Bone marrow (tissue), 2 donors: Measurements from ENCODE around the gene PRKAB1.

ENCODE experiments used
- DNase-seq, 2 donors: peaks; one replicate each; lab custom pipeline; 2025; lab: John Stamatoyannopoulos, UW

PRKAB1 gene

DNA sequence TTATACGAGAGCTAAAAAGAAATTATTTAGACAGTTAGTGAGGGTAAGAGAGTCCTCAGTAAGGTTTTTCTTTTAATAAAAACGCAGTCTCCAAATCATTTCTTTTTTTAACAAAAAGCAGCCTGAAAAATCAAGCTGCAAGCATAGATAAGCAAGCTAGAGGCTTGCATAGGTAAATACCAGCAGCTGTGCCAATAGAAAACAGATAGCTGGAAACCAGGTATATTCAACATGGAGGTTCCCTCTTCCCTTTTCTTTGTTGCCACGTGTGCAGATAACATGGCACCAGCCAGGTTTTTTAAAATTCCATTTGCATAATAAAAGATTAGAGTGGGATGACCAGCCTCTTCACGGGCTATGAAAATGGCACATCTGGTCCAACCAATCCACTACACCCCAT is 6.1 kb upstream of the PRKAB1 start:
- DNase-seq: no peak

DNA sequence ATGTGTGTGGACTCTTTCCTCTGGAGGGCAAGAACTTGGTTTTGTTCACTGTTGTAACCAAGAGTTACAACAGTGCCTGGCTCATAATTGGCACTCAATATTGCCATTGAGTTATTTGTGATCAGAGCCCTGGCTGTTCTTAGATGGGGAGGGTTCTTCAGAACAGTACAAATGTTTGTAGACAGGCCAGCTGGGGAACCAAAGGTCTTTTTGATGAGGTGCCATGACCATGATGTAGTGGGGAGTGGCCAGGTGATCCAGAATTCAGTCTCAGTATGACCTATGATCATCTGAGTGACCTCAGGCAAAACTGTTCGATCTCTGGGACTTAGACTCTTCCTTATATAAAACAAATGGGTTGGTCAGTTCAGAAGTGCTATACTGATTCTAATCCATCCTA is 3.3 kb upstream of the PRKAB1 start:
- DNase-seq: no peak

DNA sequence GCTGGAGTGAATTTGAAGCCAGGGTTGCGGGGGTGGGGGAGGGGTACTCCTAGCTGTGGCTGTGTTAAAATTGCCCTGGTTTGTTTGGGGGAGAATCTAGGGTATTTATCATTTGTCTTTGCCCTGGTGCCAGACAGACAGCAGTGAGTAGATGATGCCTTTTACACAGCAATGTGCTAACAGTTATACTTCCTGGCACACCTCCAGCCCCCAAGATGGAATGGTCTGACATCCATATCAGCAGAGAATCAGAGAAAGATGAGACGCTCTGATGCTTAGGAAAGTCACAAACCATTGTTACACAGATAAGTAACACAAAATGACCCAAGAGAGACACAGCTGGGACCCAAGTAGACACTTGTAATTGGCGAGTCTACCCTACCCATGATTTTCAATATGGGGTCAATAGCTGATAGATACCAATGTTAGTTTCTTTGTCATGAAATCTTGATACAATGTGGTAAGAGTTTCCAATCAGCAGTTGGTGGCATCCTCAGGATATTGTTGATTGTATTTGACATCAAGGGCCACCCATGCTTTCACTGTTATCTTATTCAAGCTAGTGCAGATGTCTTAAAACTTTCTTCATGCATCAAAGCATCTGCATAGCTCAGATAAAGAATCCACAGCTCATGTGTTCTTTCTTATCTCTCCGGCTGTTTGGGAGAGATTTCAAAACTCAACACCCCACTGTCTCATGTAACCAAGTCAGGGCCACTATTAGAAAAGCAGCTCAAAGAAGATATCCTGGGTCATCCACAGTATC is 2.6 kb upstream of the PRKAB1 start:
- DNase-seq: no peak

DNA sequence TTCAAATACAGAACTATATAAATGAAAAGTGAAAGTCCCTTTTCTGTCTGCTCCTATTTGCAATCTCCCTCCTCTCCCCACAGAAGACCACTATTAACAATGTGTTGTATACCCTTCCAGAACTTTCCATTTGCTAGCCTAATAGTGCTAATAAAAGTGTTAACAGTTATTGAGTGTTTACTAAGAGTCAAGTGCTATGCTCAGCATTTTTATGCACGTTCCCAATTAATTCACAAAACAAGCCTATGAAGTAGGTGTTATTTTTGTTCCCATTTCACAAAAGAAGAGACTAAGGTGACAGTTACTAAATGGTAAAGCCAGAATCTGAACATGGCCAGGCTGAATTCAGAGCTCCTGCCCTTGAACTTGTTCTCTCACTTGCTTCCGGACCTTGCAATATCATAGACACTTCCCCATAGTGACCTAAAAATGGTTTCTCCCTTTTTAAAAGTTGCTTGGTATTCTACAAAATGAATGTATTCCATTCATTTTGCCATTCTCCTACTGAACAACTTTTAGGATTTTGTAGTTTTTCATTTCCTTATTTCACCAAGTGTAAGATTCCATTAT is 1.6 kb upstream of the PRKAB1 start:
- DNase-seq: peak in 1 of 2 donors; percentile 2

DNA sequence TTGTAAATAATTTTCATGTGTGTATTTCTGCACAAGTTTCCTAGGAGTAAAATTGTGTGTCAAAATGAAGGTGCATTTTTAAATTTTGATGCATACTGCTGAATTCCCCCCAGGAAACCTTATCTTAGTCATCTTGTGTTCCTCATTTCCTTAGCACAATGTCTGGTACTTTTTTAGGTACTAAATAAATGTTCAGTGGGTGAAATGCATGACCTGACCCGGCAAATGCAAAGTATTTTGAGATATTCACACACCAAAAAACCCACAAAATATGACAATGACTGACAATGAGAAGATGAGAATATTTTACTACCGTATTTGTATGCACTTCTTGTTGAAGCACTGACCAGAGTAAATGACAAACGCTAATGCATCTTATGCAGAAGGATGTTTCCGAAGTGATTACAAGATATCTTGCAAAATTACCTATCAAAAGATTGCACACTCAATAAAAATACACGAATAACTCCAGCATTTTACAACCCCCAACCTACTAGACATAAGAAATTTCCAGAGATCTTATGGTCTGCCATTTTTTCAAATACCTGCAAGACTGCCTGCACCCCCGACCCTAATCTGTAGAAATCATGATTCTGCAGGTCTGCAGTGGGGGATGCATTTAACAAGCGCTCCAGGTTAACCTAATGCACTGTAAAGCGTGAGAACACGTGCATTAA is 895 bp upstream of the PRKAB1 start:
- DNase-seq: peak in 1 of 2 donors; percentile 33

DNA sequence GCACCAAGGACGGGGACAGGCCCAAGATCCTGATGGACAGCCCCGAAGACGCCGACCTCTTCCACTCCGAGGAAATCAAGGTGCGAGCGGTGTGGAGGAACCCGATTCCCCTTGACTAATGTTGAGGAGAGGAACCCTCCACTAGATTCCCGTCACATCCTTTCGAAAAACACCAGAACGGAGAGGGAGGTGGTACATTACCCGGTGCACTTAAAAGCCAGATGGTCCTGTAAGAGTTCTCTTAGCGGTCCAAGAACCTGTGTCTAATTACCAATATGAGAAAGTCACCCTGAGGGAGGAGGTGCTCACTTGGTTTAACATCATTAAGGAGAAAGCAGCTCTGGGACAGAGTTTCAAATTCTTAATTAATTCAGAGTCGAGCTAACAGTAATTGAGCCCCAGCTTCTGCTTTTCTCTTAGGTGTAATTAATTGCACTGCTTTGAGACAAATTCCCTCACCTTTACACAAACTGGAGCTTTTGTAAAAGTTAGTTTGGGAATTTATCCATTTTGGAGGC is 450 bp downstream of the PRKAB1 start:
- DNase-seq: no peak

DNA sequence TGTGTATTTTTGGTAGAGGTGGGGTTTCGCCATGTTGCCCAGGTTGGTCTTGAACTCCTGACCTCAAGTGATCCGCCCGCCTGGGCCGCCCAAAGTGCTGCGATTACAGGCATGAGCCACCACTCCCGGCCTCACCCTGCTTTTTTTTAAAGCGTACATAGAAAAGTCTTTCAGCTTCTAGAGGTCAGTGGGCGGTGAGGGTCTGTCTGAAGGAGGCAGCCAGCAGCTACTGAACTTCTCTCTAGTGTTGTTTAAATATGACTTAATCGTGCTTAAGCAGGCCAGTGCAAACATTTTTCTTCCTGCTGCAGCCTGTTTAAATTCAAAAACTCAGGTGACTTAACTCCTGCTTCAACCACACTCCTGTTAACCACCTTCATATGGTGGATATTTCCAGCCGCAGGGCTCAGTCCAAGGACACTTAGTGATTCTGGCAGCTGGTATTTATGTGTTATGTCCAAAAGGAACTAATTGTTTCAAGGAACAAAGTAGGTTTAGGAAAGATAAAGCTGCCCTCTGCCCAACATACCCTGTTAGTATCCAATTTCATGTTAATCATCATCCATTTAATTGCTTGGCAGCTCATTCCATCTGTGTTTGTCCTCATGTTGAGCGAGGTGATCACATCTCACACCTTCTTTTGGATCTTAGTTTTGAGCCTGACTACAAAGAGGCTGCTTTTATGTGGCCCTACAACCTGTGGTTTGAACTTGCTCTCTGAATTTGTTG is 2.0 kb downstream of the PRKAB1 start:
- no peak for DNase-seq

DNA sequence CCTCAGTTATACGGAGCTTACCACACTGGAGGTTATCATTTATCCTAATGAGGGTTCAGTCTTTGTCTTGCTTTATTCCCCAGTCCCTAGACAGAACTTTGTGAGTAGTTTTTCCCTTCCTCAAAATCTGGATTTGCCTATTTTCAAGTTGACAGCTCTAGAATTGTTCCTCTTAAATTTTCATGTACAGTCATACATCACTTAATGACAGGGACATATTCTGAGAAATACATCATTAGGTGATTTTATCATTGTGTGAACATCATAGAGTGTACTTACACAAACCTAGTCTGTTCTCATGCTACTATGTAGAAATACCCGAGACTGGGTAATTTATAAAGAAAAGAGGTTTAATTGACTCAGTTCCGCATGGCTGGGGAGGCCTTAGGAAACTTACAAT is 3.1 kb downstream of the PRKAB1 start:
- no peak for DNase-seq

DNA sequence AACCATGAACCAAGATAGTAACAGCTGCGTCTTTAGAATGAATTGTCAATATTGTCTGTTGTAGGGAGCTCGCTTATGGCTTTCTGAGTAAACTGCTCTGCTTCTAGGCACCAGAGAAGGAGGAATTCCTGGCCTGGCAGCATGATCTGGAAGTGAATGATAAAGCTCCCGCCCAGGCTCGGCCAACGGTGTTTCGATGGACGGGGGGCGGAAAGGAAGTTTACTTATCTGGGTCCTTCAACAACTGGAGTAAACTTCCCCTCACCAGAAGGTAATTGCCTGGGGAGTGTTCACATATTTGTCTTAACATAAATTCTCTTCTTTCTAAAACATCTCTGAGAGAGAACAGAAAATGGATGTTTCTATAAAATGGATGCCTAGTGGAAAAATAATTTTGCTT is 4.3 kb downstream of the PRKAB1 start:
- DNase-seq: no peak

DNA sequence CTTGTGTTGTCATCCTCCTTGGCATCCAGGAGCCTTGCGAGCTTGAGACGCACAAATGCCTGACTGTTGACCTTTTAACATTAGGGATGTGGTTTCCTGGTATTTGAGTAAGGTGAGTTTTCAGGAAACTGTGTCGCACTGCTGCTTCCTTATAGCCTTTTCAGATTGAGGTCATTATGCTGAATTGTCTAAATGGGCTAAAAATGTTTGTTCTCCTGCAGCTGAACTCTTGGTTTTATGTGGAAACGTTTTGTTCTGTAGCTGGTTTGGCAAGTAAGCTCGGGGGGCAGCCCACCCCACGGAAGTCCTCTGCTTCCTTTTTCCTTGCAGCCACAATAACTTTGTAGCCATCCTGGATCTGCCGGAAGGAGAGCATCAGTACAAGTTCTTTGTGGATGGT is 5.7 kb downstream of the PRKAB1 start:
- DNase-seq: no peak

DNA sequence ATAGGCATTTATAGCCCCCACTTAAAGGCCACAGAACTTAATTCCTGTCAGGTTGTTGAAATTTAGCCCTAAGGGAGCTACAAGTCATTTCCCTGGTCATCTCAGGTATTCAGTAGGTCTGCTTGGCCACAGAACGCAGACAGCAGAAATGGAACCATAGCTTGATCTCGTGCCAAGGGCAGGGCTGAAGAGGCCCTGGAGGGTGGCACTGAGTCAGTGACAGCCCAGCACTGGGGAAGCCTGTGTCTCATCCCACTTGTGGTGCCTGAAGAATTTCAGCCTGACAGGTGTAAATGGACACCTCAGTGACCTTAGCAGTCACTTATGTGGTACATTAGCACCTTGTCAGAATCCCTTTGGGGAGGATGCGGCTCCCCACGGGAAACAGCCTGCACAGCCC is 6.6 kb downstream of the PRKAB1 start:
- no peak for DNase-seq

DNA sequence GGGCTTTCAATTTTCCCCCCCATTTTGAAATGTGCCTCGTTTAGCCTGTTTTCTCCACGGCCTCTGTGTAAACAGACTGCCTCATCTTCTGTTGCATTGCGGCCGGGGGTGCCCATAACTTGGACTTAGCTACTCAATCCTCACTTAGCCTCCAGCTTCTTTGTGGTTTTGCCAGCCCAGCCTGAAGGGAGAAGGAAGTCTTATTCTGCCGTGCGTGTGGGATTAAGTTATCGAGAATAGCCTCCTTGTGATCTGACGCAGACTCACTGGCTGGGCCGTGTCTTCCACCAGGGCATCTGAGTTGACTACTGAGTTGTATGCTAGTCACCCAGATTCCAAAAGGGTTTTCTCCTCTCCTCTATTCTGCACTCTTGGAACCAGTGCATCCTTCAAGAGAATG is 8.1 kb downstream of the PRKAB1 start:
- no peak for DNase-seq

DNA sequence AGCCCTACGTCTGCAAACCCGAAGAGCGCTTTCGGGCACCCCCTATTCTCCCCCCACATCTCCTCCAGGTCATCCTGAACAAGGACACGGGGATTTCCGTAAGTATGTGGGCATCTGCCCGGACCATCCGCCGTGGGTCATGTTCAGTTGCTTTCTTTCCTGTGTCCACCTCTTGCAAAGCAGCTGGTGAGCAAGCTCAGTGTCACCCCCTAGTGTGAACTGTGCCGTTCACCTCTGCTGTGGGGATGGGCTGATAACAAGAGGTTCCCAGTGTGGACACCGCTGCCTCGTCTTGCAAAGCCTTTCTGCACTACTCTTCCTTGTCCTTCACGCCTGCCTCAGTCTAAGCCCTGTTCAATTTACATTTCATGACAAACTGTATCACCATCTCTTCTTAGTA is 8.6 kb downstream of the PRKAB1 start:
- no peak for DNase-seq

DNA sequence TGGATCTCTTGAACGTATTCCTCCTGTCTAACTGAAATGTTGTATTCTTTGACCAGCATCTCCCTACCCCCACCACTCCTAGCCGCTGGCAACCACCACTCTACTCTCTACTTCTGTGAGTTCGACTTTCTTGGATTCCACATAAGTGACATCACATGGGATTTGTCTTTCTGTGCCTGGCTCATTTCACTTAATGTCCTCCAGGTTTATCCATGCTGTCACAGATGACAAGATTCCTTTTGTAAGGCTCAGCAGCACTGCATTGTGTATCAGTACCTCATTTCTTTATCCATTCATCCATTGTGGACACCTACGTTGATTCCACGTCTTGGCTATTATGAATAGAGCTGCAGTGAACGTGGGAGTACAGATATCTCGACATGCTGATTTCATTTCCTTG is 10.5 kb downstream of the PRKAB1 start:
- DNase-seq: no peak

DNA sequence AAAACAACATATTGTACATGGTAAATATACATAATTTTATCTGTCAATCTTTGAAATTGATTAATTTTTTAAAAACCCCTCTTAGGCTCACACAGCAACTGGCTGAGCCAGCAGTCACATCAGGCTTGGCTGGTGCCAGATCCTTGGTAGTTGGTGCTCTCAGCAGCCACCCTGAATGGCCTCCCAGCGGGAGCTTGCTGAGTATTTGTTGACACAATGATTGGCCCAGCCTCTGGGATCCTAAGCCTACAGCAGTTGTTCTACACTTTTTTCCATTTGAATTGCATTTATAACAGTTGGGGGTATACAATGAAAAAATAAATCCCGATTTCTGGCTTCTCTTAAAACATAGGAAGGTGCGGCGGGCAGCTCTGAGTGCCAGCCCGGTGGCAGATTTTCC is 11.1 kb downstream of the PRKAB1 start:
- DNase-seq: no peak

DNA sequence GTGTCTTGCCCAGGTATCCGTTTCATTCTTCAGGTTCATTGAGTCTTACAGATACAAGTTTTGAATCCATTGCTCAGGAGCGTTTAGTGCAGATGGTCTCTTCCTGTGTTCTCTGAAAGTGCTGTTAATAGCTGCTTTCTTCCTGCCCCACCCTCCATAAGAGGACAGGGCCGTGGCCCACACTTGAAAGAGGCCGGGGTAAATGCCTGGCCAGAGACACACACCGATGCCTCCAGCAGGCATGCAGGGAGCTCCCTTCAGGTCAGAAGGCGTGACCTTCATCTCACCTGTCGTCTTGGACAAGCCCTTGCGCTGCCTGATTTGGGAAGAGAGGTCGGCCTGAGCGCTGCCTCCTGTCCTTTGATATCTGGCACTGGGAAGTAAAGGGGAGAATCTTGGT is 11.6 kb downstream of the PRKAB1 start:
- no peak for DNase-seq

DNA sequence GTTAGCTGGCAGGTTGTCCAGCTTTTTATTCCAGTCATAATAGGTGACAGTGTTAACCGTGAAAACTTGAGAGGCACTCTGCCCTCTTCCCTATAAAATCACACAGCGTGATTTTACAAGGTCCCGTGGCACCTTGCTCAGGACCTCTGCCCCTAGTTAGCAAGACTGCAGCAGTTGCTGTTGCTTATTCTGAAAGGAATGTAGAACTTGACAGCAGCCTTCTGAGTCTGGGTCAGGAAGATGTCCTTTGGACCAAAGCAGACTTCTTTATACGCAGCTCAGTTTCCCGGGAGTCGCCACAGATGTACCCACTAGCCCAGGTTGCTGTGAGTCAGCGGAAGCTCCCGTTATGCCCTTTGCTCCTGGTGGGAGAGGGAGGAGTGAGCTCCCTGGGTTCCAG is 13.2 kb downstream of the PRKAB1 start:
- DNase-seq: no peak

DNA sequence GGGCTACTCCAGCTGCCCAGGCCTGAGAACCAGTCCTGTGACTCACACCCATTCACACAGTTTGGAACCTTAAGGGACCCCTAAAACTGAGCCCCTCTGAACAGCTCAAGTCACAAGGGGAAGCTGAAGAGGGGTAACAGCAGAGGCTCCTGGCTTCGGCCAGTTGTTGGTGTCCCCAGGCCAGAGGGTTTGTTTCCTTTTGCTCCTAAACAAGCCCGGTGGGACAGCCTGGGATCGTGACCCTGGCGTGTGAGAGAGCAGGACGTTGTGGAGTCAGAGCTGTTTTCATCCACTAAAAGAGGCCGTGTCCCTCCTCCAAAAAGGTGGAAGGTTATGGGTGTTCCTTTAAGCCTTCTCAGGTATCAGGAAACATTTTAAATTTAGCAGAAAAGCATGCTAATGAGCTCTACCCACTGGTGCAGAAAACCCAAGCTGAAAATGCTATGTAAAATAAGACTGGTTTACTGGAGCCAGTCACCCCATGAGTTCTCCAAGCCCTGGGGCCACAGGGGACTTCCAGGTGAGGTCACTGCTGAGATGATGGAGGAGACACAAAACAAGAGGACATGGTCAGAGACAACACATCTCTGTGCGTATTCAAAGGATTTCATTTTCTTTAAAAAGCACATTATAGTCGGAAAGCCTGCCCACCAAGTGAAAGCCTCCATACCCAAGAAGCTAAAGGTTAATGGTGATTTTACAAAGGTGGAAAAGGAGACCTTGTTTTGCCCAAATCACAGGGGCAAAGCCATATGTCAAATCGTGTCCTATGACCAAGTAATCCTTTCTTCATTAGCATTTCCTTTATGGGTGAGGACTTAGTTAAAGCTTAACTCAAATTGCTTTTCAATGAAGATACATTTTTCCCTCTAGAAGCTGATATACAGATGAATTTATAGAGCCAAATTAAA is 14.1 kb downstream of the PRKAB1 start:
- no peak for DNase-seq

DNA sequence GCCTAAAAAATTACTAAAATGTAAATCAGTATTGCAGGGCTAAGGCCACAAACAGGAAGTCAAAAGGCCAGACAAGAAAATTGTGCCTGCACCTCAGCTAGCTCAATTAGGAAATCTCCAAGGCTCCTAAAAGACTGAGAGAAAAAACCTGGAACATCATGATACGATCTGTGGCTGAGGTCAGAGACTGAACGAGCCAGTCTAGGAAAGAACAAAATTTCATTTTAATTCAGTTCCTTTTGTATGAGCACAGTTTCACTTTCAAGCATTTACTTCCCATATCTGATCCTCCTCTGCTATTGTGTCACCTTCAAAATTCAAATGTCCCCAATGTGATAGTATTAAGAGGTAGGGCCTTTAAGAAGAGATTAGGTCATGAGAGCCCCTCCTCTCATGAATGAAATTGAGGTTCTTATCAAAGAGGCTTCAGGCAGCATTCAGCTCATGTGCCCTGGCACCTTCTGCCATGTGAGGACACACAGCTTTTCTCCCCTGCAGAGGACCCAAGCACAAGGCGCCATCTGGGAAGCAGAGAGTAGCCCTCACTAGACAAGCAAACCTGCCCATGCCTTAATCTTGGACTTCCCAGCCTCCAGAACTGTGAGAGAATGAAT is 14.8 kb downstream of the PRKAB1 start:
- DNase-seq: peak in 1 of 2 donors; percentile 44

DNA sequence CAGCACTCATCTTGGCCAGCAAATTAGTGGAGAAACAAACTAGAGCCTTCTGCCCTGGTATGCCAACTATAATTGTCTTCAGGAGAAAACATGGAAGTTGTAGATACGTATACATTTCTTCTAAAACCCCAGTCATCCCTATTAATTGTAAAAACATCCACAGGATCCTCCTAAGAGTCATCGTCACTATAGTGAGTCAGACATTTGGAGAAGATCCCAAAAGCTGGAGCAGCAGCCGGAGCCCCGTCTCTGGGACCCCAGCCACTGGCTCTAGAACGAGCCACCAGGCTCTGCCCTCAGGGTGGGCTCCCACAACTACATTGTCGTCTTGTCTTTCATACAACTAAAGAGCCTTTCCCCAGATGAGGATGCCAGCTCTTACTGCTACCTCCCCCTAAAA is 15.5 kb downstream of the PRKAB1 start:
- DNase-seq: no peak

DNA sequence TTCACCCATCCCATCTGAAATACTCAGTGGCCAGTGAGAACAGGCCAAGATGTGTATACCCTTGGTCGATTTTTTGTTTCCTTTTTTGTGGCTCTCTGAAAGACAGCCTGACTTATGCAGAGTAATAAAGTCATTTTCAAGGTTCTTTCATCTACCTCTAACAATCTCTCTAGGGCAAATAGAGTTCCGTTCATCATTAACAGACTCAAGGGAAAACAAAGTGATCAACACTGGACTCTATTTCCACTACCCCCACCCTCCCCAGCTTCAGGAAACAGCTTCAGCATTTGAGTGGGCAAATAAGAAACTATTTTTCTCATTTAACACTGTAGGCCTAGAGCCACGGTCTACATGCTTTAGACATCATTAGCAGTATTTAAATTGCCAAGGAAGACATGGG is 15.9 kb downstream of the PRKAB1 start:
- DNase-seq: no peak
